Osteocyte (in vitro differentiated cells): ENCODE data around the gene LIMS1. TPM values are rescaled to one million over a fixed set of nuclear protein-coding genes. Genes with fewer than 3 reads are reported as not detected.
"Not testable (repeated sequence)": the region's sequence is repeated elsewhere in the genome, so short reads cannot be mapped to it uniquely, and the experiment has no call there.

Experiments used
- DNase-seq: peaks from one replicate; pipeline ENCODE4 v3.0.0; 2021; ENCODE audit warnings: mixed read lengths; ENCODE audit not compliant: unreplicated experiment; ENCODE audit errors: extremely low spot score
- H3K27ac Mint-ChIP-seq: one replicate; pipeline ENCODE4 v1.8.0; 2021; ENCODE audit warnings: mild to moderate bottlenecking, mixed read lengths; ENCODE audit not compliant: unreplicated experiment
- H3K27me3 Mint-ChIP-seq: one replicate; pipeline ENCODE4 v1.8.0; 2021; ENCODE audit warnings: mixed read lengths; ENCODE audit not compliant: unreplicated experiment
- H3K36me3 Mint-ChIP-seq: one replicate; pipeline ENCODE4 v1.8.0; 2021; ENCODE audit warnings: mixed read lengths; ENCODE audit not compliant: unreplicated experiment
- H3K4me1 Mint-ChIP-seq: one replicate; pipeline ENCODE4 v1.8.0; 2021; ENCODE audit warnings: mixed read lengths; ENCODE audit not compliant: unreplicated experiment
- H3K4me3 Mint-ChIP-seq: one replicate; pipeline ENCODE4 v1.8.0; 2021; ENCODE audit warnings: mild to moderate bottlenecking, moderate library complexity, mixed read lengths; ENCODE audit not compliant: unreplicated experiment
- H3K9me3 Mint-ChIP-seq: one replicate; pipeline ENCODE4 v1.8.0; 2021; ENCODE audit warnings: mixed read lengths; ENCODE audit not compliant: unreplicated experiment
- total RNA-seq: library from RNA; stranded (reverse); gene quantifications from 2 replicates; pipeline ENCODE4 v1.2.1, GENCODE V29; 2021

LIMS1 gene
- total RNA-seq, 1 donor from 2014 or later, result 74.4 TPM

DNA sequence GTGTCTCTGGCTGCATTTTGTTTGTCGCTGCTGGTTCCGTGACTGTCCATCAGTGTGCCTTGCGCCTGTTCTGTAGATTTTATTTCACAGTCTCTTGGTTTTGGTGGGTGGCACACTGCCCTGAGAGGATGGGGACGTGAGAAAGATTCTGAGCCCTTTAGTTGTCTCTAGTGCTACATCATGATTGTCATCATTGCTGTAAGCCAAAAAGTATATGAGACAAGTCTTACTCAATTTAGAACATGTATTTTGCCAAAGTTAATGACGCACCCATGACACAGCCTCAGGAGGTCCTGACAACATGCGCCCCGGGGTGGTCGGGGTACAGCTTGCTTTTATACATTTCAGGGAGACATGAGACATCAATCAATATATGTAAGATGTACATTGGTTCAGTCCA lies 119.2 kb downstream of the LIMS1 start:
- Mint-ChIP-seq H3K27ac (peak overlapping the region; percentile 89), H3K4me1 (peaks cover 20% of the 10 kb centered on the region)
- not testable (repeated sequence) for H3K36me3 Mint-ChIP-seq, H3K27me3 Mint-ChIP-seq, H3K9me3 Mint-ChIP-seq, H3K4me3 Mint-ChIP-seq, DNase-seq

DNA sequence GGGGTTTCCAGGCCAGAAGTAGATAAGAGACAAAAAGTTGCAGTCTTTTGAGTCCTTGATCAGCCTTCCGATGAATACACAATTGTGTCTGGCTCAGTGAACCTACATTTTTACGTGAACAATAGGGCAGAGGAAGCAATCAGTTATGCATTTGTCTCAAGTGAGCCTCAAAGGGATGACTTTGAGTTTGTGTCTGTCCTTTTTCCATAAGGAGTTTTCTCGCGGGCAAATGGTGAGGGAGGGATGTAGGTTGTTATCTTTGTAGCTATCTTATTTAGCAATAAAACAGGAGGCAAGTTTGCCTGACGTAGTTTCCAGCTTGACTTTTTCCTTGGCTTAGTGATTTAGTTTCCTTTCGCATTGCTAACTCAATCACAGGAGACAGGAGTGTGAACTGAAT lies 119.6 kb downstream of the LIMS1 start:
- H3K27me3 Mint-ChIP-seq, H3K9me3 Mint-ChIP-seq, H3K4me3 Mint-ChIP-seq, H3K36me3 Mint-ChIP-seq, DNase-seq: not testable (repeated sequence)
- Mint-ChIP-seq H3K4me1 (peaks cover 20% of the 10 kb centered on the region), H3K27ac (peak overlapping the region; percentile 89)

DNA sequence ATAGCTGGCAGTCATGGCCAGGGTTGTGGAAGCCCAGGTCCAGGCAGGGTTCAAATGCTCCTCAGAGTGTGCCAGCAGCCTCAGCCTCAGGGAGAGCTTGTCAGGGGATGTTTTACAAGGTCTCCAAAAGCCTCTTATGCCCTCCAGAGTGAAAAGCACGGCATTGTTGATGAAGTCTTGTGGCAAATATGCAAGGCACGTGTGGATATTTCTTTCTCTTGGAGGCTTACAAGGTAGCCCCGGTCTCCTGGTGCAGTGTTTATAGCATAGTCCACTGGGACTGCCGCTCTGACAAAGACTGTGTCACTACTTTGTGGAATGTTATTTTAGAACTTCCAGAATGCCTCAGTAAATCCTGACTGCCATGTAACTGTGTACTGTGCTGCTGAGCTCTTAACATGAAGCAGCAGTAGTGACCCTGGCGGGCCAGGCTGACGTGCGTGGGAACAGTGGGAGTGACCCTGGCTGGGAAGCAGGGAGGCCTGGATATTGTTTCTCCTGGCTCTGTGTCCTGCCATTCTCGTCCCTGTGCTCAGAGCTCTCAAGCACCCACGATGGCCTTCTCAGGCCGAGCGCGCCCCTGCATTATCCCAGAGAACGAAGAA lies 120.4 kb downstream of the LIMS1 start:
- not testable (repeated sequence) for DNase-seq, H3K36me3 Mint-ChIP-seq, H3K27me3 Mint-ChIP-seq, H3K9me3 Mint-ChIP-seq
- Mint-ChIP-seq H3K4me3 (peak overlapping the region; percentile 55), H3K4me1 (peaks cover 20% of the 10 kb centered on the region), H3K27ac (peak overlapping the region; percentile 92)

DNA sequence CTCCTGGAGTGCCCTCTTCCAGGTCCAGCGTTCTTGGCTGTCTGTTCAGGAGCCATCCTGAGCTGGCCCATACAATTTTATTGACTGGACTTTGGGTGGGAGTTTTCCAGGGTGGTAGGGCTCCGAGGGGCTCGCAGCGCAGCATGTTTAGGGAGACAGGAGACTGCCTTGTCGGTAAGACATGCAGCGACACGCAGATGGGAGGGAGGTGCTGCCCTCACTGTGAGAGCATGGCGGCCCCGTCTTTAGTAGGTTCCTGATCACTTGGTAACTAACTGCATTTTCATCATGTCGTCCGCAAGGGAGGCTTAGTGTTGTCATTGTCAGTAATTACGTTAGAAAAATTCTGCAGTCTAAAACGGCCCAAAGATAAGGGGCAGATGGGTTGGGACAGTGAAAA lies 121.0 kb downstream of the LIMS1 start:
- H3K36me3 Mint-ChIP-seq, DNase-seq, H3K27ac Mint-ChIP-seq, H3K4me3 Mint-ChIP-seq, H3K9me3 Mint-ChIP-seq, H3K27me3 Mint-ChIP-seq: not testable (repeated sequence)
- peaks cover 23% of the 10 kb centered on the region for H3K4me1 Mint-ChIP-seq

DNA sequence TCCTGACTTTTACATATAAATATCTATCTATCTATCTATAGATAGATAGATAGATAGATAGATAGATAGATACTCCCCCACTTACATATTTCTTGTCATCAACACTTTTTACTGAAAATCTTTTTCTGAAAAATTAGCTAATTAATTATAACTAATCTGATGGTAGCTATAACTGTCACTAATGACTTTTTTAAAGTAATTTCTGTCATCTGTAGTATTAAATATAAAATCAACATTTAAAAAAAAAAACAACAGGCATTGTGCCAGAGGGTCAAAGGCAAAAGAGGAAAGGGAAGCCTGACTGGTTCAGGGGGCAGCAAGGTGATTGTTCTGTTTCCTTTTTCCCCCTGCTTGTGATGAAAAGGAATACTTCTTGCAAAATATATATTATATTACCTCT lies 122.0 kb downstream of the LIMS1 start:
- H3K4me3 Mint-ChIP-seq, H3K9me3 Mint-ChIP-seq, DNase-seq, H3K36me3 Mint-ChIP-seq, H3K27me3 Mint-ChIP-seq: not testable (repeated sequence)
- Mint-ChIP-seq H3K4me1 (peaks cover 25% of the 10 kb centered on the region), H3K27ac (peak overlapping the region; percentile 27)

DNA sequence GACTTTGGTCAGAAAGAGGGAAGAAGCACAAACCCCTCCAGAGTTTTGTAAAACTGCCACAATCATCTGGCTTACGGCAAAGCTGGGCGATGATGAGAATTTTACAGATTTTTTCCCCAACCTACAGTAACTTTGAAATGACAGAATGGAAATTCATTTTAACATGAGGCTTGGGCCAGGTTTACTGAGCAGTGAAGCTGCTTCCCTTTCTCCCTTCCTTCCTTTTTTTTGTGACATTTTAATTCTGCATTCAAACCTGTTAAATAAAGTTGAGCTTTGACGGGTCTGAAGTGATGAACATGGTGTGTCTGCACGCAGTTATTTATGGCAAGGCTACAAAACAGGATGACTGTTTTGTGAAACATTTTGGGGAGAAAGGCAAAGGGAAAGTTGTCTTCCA lies 123.2 kb downstream of the LIMS1 start:
- H3K4me3 Mint-ChIP-seq, DNase-seq, H3K27ac Mint-ChIP-seq, H3K27me3 Mint-ChIP-seq, H3K36me3 Mint-ChIP-seq, H3K9me3 Mint-ChIP-seq: not testable (repeated sequence)
- peaks cover 32% of the 10 kb centered on the region for H3K4me1 Mint-ChIP-seq

DNA sequence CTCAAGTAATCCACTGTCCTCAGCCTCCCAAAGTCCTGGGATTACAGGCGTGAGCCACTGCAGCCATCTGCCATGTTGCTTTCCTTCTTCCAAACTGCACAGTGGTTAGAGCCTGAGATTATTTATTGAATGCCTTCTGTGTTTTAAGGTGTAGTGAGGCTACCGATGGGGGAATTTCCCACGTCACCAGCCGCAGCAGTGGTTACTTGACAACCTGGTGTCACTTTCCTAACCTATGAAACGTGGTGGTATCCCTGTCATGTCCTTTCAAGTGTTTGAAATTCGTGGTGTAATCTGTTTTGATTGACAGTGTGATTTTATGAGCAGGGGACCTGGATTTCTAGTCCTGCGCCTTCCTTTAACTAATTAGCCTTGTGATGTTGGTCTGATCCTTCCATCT lies 124.3 kb downstream of the LIMS1 start:
- DNase-seq, H3K36me3 Mint-ChIP-seq, H3K9me3 Mint-ChIP-seq, H3K4me3 Mint-ChIP-seq, H3K27ac Mint-ChIP-seq, H3K27me3 Mint-ChIP-seq: not testable (repeated sequence)
- peaks cover 31% of the 10 kb centered on the region for H3K4me1 Mint-ChIP-seq

DNA sequence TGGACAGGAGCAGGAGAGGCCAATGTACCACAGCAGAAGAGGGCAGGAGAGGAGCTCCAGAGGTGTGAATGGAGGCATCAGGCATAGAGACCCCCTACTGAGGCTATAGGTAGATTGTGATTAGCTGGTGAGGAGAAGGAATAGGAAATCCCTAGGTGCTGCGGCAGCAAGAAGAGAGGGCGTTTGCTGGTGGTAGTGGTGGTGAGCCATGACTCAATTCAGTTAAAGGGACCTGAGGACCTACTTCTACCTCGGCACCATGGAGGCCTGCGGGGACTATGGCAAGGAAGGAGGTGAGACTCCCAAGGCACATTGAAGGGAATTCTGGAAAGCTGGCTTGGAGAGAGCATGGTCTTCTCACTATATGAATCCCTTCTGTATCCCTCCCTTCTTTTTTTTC lies 127.2 kb downstream of the LIMS1 start:
- peaks cover 19% of the 10 kb centered on the region for H3K4me1 Mint-ChIP-seq
- DNase-seq, H3K9me3 Mint-ChIP-seq, H3K27me3 Mint-ChIP-seq, H3K36me3 Mint-ChIP-seq, H3K4me3 Mint-ChIP-seq: not testable (repeated sequence)
- peak overlapping the region; percentile 92 for H3K27ac Mint-ChIP-seq

DNA sequence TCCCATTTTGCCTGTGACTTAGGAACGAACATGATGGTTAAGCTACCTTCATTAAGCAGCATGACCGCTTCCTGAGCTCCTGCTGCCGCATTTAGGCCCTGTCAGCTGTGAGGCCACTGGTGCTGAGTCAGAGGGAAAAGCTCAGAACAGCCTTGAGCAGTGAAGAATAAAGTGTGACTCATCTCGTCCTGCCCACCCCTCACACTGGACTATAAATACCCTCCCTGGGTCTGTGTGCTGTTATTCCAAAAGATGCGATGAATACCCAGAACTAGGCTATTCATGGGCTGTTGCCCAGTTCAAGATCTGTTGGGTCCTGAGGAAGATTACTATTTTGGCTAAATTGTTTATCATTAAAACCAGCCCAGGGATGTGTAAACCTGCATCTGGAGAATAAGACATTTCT lies 127.9 kb downstream of the LIMS1 start:
- peak overlapping the region; percentile 92 for H3K27ac Mint-ChIP-seq
- H3K36me3 Mint-ChIP-seq, H3K27me3 Mint-ChIP-seq, DNase-seq, H3K9me3 Mint-ChIP-seq, H3K4me3 Mint-ChIP-seq: not testable (repeated sequence)
- peaks cover 19% of the 10 kb centered on the region for H3K4me1 Mint-ChIP-seq

DNA sequence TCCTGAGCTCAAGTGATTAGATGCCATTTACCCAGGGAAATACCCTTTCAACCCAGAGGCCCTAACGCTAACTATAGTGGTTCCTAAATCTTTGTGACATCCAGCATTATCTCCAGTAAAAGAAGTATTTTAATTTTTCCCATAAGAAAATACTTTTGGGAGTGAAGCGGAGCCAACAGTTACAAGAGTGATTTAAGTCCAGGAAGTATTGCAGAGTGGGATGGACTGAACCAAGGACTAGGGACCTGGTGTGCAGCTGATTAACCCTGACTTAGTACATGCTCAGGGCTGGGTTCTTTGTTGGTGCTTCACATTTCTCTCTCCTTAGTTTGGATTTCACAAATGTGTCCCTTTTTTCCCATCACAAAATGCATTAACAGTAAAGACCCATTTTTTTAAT lies 129.1 kb downstream of the LIMS1 start:
- peaks cover 19% of the 10 kb centered on the region for H3K4me1 Mint-ChIP-seq
- not testable (repeated sequence) for H3K27me3 Mint-ChIP-seq, H3K9me3 Mint-ChIP-seq, DNase-seq, H3K36me3 Mint-ChIP-seq, H3K4me3 Mint-ChIP-seq
- peak overlapping the region; percentile 92 for H3K27ac Mint-ChIP-seq

DNA sequence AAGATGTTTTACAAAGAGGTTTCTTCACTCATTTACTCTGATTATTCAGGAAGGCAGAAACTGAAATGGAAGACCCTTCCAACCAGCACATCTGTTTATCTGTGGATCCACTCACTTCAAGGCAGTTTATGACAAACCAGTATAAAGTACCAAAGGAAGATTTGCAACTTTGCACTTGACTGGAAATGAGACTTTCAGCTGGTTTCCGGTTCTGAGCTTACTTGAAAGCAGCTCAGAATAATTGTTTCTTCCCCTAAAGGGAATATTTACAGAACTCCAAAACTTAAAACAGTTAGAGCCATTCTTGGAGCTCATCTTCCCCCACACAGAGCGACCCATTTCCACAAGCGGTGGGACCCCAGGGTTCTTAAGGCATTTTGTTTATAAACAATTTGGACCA lies 129.8 kb downstream of the LIMS1 start:
- H3K27ac Mint-ChIP-seq, H3K36me3 Mint-ChIP-seq, H3K27me3 Mint-ChIP-seq, DNase-seq, H3K4me3 Mint-ChIP-seq, H3K9me3 Mint-ChIP-seq: not testable (repeated sequence)
- peaks cover 19% of the 10 kb centered on the region for H3K4me1 Mint-ChIP-seq

DNA sequence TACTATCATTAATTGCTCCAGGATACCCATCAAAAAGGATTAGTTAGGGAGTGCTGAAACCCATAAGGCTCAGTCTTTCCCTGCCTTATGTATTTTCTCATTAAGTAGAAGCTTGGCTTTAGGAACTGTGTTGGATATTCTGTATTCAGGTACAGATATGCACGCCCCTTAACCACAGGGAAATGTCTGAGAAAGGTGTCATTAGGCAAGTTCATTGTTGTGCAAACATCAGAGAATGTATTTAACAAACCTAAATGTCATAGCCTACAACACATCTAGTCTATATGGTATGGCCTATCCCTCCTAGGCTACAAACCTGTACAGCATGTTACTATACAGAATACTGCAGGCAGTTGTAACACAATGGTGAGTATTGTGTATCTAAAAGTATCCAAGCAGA lies 130.7 kb downstream of the LIMS1 start:
- not testable (repeated sequence) for H3K27me3 Mint-ChIP-seq, DNase-seq, H3K4me3 Mint-ChIP-seq, H3K9me3 Mint-ChIP-seq, H3K36me3 Mint-ChIP-seq, H3K27ac Mint-ChIP-seq
- H3K4me1 Mint-ChIP-seq, result peaks cover 18% of the 10 kb centered on the region

DNA sequence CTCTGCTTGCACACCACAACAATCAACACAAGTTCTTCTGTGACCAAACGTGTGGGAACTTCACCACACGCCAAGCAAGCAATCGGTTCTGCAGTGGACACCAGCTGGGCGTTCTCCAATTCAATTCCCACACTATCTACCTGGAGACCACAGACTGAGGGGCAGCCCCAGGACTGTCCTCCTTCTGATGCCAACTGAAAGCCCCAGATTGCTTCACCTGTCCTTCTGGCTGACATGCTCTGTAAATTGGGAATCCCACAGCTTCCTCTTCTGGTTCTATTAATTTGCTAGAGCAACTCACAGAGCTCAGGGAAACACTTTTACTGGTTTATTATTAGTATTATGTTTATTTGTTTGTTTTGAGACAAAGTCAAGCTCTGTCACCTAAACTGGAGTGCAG lies 131.7 kb downstream of the LIMS1 start:
- H3K27ac Mint-ChIP-seq, H3K27me3 Mint-ChIP-seq, H3K36me3 Mint-ChIP-seq, H3K4me3 Mint-ChIP-seq, DNase-seq, H3K9me3 Mint-ChIP-seq: not testable (repeated sequence)
- peaks cover 16% of the 10 kb centered on the region for H3K4me1 Mint-ChIP-seq
